ENCODE results near the gene SHISA5. TPM values are rescaled to one million over a fixed set of nuclear protein-coding genes. Genes with fewer than 3 reads are reported as not detected.

Gene SHISA5
- total RNA-seq, 1 experiment from 2014 or later = 104 TPM

GRCh38 chr3:48426401-48426909, 77.5 kb downstream of the SHISA5 start:
- H4K20me1 ChIP-seq (ENCODE audit: insufficient read depth) = no peaks in the 10 kb centered on the region
- no peak overlapping the region for H3K4me3 ChIP-seq (replicated peaks in 1 of 2; ENCODE audit: low read depth in 1 of 2, low read length in 2 of 2)
- ATAC-seq = no peak
- no peak overlapping the region for H3K4me2 ChIP-seq (ENCODE audit: low read length)
- H3K27me3 ChIP-seq (ENCODE audit: insufficient read depth, low read length) = no peaks in the 10 kb centered on the region
- DNase-seq (ENCODE audit: low read depth, low spot score) = no peak
- no peak overlapping the region for H3K9ac ChIP-seq (ENCODE audit: low read length)
- ChIA-PET CTCF (interaction anchor here (1.2 kb wide), 1 partner anchor 10 kb away, joined by 3 read pairs; no protein-coding TSS in a partner anchor), POLR2A (no interaction called here), RAD21 (ENCODE audit: low non-redundant PET in 1 of 2, low total read pairs in 2 of 2, uncharacterized antibody in 2 of 2, unreplicated experiment in 2 of 2) (no interaction called here)
- BruUV-seq (replicated peaks) = no TSS peak
- no peaks in the 10 kb centered on the region; the same call in 1 of the 2 replicates for H3K79me2 ChIP-seq (ENCODE audit: insufficient read depth, low read length)
- H3K36me3 ChIP-seq (ENCODE audit: control insufficient read depth in 1 of 2, insufficient read depth in 2 of 2, low read length in 2 of 2) = no peaks in the 10 kb centered on the region
- no peak overlapping the region for H2AFZ ChIP-seq (ENCODE audit: low read depth, low read length, poor library complexity, severe bottlenecking)
- no peaks in the 10 kb centered on the region for H3K9me3 ChIP-seq (ENCODE audit: control insufficient read depth in 1 of 2, insufficient read depth in 1 of 2, low read depth in 1 of 2, low read length in 2 of 2)
- peaks cover 14 to 29% of the 10 kb centered on the region in 2 experiments for H3K4me1 ChIP-seq (ENCODE audit: control insufficient read depth in 1 of 2, insufficient read depth in 2 of 2, low read length in 2 of 2)
- intact Hi-C loops (cut with micrococcal nuclease) = no loop called here
- TF ChIP-seq EZH2phosphoT487 (IDR thresholded peaks at IDR 0.05; ENCODE audit: borderline replicate concordance) (no peak), CEBPB (IDR thresholded peaks at IDR 0.05; ENCODE audit: low read depth) (no peak), ATF3 (IDR thresholded peaks at IDR 0.05) (no peak), ZNF274 (IDR thresholded peaks at IDR 0.05; ENCODE audit: low read depth, low read length) (no peak), FOSL1 (IDR thresholded peaks at IDR 0.05; ENCODE audit: low read depth) (no peak), JUND (IDR thresholded peaks at IDR 0.05) (no peak), POLR2AphosphoS5 (IDR thresholded peaks at IDR 0.05; ENCODE audit: low read depth, low read length) (no peak), SIN3A (IDR thresholded peaks at IDR 0.05; ENCODE audit: low read depth) (no peak)
- no peaks in the 10 kb centered on the region for H3K9me2 ChIP-seq (ENCODE audit: insufficient read depth)
- H3K27ac ChIP-seq (ENCODE audit: low read depth, low read length) = no peak overlapping the region

- no peaks in the 10 kb centered on the region for H3K36me3 ChIP-seq (ENCODE audit: control insufficient read depth in 1 of 2, insufficient read depth in 2 of 2, low read length in 2 of 2)
- H3K79me2 ChIP-seq (ENCODE audit: insufficient read depth, low read length) = no peaks in the 10 kb centered on the region; the same call in 1 of the 2 replicates
- no peak overlapping the region for H3K27ac ChIP-seq (ENCODE audit: low read depth, low read length)
- H3K9me2 ChIP-seq (ENCODE audit: insufficient read depth) = no peaks in the 10 kb centered on the region
- ATAC-seq (no peak), DNase-seq (ENCODE audit: low read depth, low spot score) (no peak)
- intact Hi-C loops (cut with micrococcal nuclease) = no loop called here
- H3K9me3 ChIP-seq (ENCODE audit: control insufficient read depth in 1 of 2, insufficient read depth in 1 of 2, low read depth in 1 of 2, low read length in 2 of 2) = no peaks in the 10 kb centered on the region
- POLR2A ChIA-PET = no interaction called here
- no TSS peak for BruUV-seq (replicated peaks)
- CTCF ChIA-PET = interaction anchor here (3.5 kb wide), 1 partner anchor 11 kb away, joined by 18 read pairs; no protein-coding TSS in a partner anchor
- no peak overlapping the region for H3K9ac ChIP-seq (ENCODE audit: low read length)
- H2AFZ ChIP-seq (ENCODE audit: low read depth, low read length, poor library complexity, severe bottlenecking) = no peak overlapping the region
- peaks cover 11 to 18% of the 10 kb centered on the region in 2 experiments for H3K4me1 ChIP-seq (ENCODE audit: control insufficient read depth in 1 of 2, insufficient read depth in 2 of 2, low read length in 2 of 2)
- RAD21 ChIA-PET (ENCODE audit: low non-redundant PET in 1 of 2, low total read pairs in 2 of 2, uncharacterized antibody in 2 of 2, unreplicated experiment in 2 of 2) = no interaction called here
- H3K27me3 ChIP-seq (ENCODE audit: insufficient read depth, low read length) = no peaks in the 10 kb centered on the region
- H4K20me1 ChIP-seq (ENCODE audit: insufficient read depth) = no peaks in the 10 kb centered on the region
- no peak overlapping the region for H3K4me3 ChIP-seq (replicated peaks in 1 of 2; ENCODE audit: low read depth in 1 of 2, low read length in 2 of 2)
- H3K4me2 ChIP-seq (ENCODE audit: low read length) = no peak overlapping the region
- TF ChIP-seq EZH2 (IDR thresholded peaks at IDR 0.05) = no peak
- TF ChIP-seq TCF7L2 (IDR thresholded peaks at IDR 0.05; ENCODE audit: borderline replicate concordance, extremely low read depth, insufficient read depth, insufficient read length) = no peak
- no peak for TF ChIP-seq JUND (IDR thresholded peaks at IDR 0.05)
- no peak for TF ChIP-seq CTCF (IDR thresholded peaks at IDR 0.05 in 2 of 3, conservative IDR thresholded peaks at IDR 0.05 in 1 of 3; ENCODE audit: borderline replicate concordance in 1 of 3, insufficient read depth in 1 of 3, low read depth in 2 of 3, low read length in 2 of 3)
- TF ChIP-seq REST (IDR thresholded peaks at IDR 0.05; ENCODE audit: low read depth) = no peak
- TF ChIP-seq MAX (IDR thresholded peaks at IDR 0.05) = no peak
- TF ChIP-seq ZNF274 (IDR thresholded peaks at IDR 0.05; ENCODE audit: low read depth, low read length) = no peak
- no peak for TF ChIP-seq SP1 (IDR thresholded peaks at IDR 0.05; ENCODE audit: low read depth)
- TF ChIP-seq CBX3 (IDR thresholded peaks at IDR 0.05; ENCODE audit: low read depth) = no peak
Measured at GRCh38 chr3:48425281-48425812, 78.6 kb downstream of the SHISA5 start.
